ENCODE results near the gene MSH5.
"Not testable (repeated sequence)": the region's sequence is repeated elsewhere in the genome, so short reads cannot be mapped to it uniquely, and the experiment has no call there.

The MSH5 gene

GRCh38 chr6:31706599-31706998 is 33.2 kb upstream of the MSH5 start, which contains the start of gene LY6G6F:
Gene LY6G6F (plus strand): TSS chr6:31706866. CDS start chr6:31706907, 41 bp downstream.
- no peak within 1 kb of the TSS for H3K27ac ChIP-seq
- no peak for TF ChIP-seq CTCF (conservative IDR thresholded peaks at IDR 0.05)
- TF ChIP-seq ZFX (IDR thresholded peaks at IDR 0.05), result no peak

GRCh38 chr6:31707701-31708100 is 32.1 kb upstream of the MSH5 start:
- TF ChIP-seq ZFX (IDR thresholded peaks at IDR 0.05), result no peak
- no peak for TF ChIP-seq CTCF (conservative IDR thresholded peaks at IDR 0.05)
- H3K27ac ChIP-seq, result no peak overlapping the region

GRCh38 chr6:31708224-31708623 is 31.6 kb upstream of the MSH5 start:
- TF ChIP-seq ZFX (IDR thresholded peaks at IDR 0.05) (no peak), CTCF (conservative IDR thresholded peaks at IDR 0.05) (no peak)
- H3K27ac ChIP-seq, result no peak overlapping the region

- H3K27ac ChIP-seq, result not testable (repeated sequence)
These were observed 30.6 kb upstream of the MSH5 start for GRCh38 chr6:31709157-31709556.

- no peak for TF ChIP-seq ZFX (IDR thresholded peaks at IDR 0.05)
- no peak for TF ChIP-seq CTCF (conservative IDR thresholded peaks at IDR 0.05)
- no peak overlapping the region for H3K27ac ChIP-seq
These were observed 29.1 kb upstream of the MSH5 start for GRCh38 chr6:31710523-31711219.

GRCh38 chr6:31711233-31711632 is 28.6 kb upstream of the MSH5 start:
- H3K27ac ChIP-seq, result no peak overlapping the region
- TF ChIP-seq ZFX (IDR thresholded peaks at IDR 0.05), result no peak
- TF ChIP-seq CTCF (conservative IDR thresholded peaks at IDR 0.05), result no peak

- no peak overlapping the region for H3K27ac ChIP-seq
- TF ChIP-seq ZFX (IDR thresholded peaks at IDR 0.05) (no peak), CTCF (conservative IDR thresholded peaks at IDR 0.05) (no peak; the same call in 1 of the 2 replicates)
These were observed 27.5 kb upstream of the MSH5 start for GRCh38 chr6:31712296-31712695.

- no peak overlapping the region for H3K27ac ChIP-seq
These were observed 26.3 kb upstream of the MSH5 start for GRCh38 chr6:31713465-31713864.

More at GRCh38 chr6:31713465-31713864, 26.3 kb upstream of the MSH5 start:
- no peak for TF ChIP-seq ZFX (IDR thresholded peaks at IDR 0.05)
- TF ChIP-seq CTCF (conservative IDR thresholded peaks at IDR 0.05), result no peak

Data from C4-2B (cell line).